ENCODE results near the gene RALGPS1. TPM values are rescaled to one million over a fixed set of nuclear protein-coding genes. Genes with fewer than 3 reads are reported as not detected.

Gene RALGPS1
- total RNA-seq, 1 donor from 2014 or later = 48.8 TPM

- DNase-seq (ENCODE audit: low spot score) = no peak
These were observed 164.4 kb downstream of the RALGPS1 start for GRCh38 chr9:127078988-127079387.

GRCh38 chr9:127079446-127080140 lies 165.0 kb downstream of the RALGPS1 start:
- no peak for DNase-seq (ENCODE audit: low spot score)

GRCh38 chr9:127081250-127082185 lies 166.9 kb downstream of the RALGPS1 start:
- DNase-seq (ENCODE audit: low spot score) = no peak

GRCh38 chr9:127083138-127083980 lies 168.8 kb downstream of the RALGPS1 start:
- no peak for DNase-seq (ENCODE audit: low spot score)

GRCh38 chr9:127084076-127085039 lies 169.8 kb downstream of the RALGPS1 start:
- no peak for DNase-seq (ENCODE audit: low spot score)

- DNase-seq (ENCODE audit: low spot score) = no peak
These were observed 170.6 kb downstream of the RALGPS1 start for GRCh38 chr9:127085186-127085585.

GRCh38 chr9:127086771-127087170 lies 172.2 kb downstream of the RALGPS1 start:
- DNase-seq (ENCODE audit: low spot score) = no peak

- no peak for DNase-seq (ENCODE audit: low spot score)
These were observed 172.8 kb downstream of the RALGPS1 start for GRCh38 chr9:127087411-127087810.

- DNase-seq (ENCODE audit: low spot score) = no peak
These were observed 173.3 kb downstream of the RALGPS1 start for GRCh38 chr9:127087836-127088235.

- no peak for DNase-seq (ENCODE audit: low spot score)
These were observed 174.4 kb downstream of the RALGPS1 start for GRCh38 chr9:127088724-127089615.

GRCh38 chr9:127089631-127090081 lies 175.1 kb downstream of the RALGPS1 start:
- no peak for DNase-seq (ENCODE audit: low spot score)

GRCh38 chr9:127090341-127090985 lies 175.9 kb downstream of the RALGPS1 start:
- no peak for DNase-seq (ENCODE audit: low spot score)

- DNase-seq (ENCODE audit: low spot score) = no peak
These were observed 176.9 kb downstream of the RALGPS1 start for GRCh38 chr9:127091526-127091925.

- no peak for DNase-seq (ENCODE audit: low spot score)
These were observed 177.5 kb downstream of the RALGPS1 start for GRCh38 chr9:127092041-127092608.

- no peak for DNase-seq (ENCODE audit: low spot score)
These were observed 178.9 kb downstream of the RALGPS1 start for GRCh38 chr9:127093319-127094020.

GRCh38 chr9:127095411-127095810 lies 180.8 kb downstream of the RALGPS1 start:
- DNase-seq (ENCODE audit: low spot score) = no peak

- no peak for DNase-seq (ENCODE audit: low spot score)
These were observed 181.6 kb downstream of the RALGPS1 start for GRCh38 chr9:127096208-127096607.

- DNase-seq (ENCODE audit: low spot score) = no peak
These were observed 183.1 kb downstream of the RALGPS1 start for GRCh38 chr9:127097683-127098082.
